ENCODE results near the gene C1QTNF7.

C1QTNF7 gene

GRCh38 chr4:15488658-15489470 is 61.0 kb downstream of the C1QTNF7 start:
- no peak for TF ChIP-seq CSRNP3 (CRISPR knock-in tag; IDR thresholded peaks at IDR 0.05)
- no peak for TF ChIP-seq ZNF565 (CRISPR knock-in tag; conservative IDR thresholded peaks at IDR 0.05; ENCODE audit: low read depth)
- TF ChIP-seq POU6F1 (CRISPR knock-in tag; IDR thresholded peaks at IDR 0.05; ENCODE audit: borderline replicate concordance, low read depth): no peak
- no peak for TF ChIP-seq PATZ1 (CRISPR knock-in tag; IDR thresholded peaks at IDR 0.05; ENCODE audit: borderline replicate concordance)
- no peak for TF ChIP-seq ARNTL (CRISPR knock-in tag; IDR thresholded peaks at IDR 0.05; ENCODE audit: borderline replicate concordance, low read depth)
- no peak for ATAC-seq

DNA sequence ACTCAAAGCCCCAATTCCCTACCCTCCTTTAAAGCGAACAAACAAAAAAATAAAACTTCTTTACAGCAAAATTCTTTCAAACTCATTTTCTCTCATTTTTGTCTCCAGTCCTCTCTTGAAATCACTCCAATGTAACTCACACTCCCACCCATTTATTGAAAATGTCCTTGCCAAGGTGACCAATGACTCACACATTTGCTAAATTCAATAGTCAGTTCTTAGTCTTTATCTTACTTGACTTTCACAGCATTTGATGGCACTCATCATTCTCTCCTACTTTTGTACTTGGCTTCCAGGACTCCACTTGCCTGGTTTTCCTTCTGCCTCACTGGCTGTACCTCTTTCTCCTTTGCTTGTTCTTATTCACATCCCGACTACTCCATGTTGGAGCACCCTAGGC is 61.7 kb downstream of the C1QTNF7 start:
- TF ChIP-seq PPARA (CRISPR knock-in tag; IDR thresholded peaks at IDR 0.05; ENCODE audit: borderline replicate concordance) (no peak), ZNF70 (CRISPR knock-in tag; IDR thresholded peaks at IDR 0.05) (no peak), POU6F1 (CRISPR knock-in tag; IDR thresholded peaks at IDR 0.05; ENCODE audit: borderline replicate concordance, low read depth) (no peak), SNAI2 (CRISPR knock-in tag; IDR thresholded peaks at IDR 0.05) (no peak), ZNF8 (CRISPR knock-in tag; IDR thresholded peaks at IDR 0.05) (no peak), BACH2 (CRISPR knock-in tag; IDR thresholded peaks at IDR 0.05; ENCODE audit: borderline replicate concordance) (no peak), CSRNP3 (CRISPR knock-in tag; IDR thresholded peaks at IDR 0.05) (no peak), TSHZ2 (CRISPR knock-in tag; IDR thresholded peaks at IDR 0.05) (no peak), ARNTL (CRISPR knock-in tag; IDR thresholded peaks at IDR 0.05; ENCODE audit: borderline replicate concordance, low read depth) (no peak), CSDC2 (CRISPR knock-in tag; IDR thresholded peaks at IDR 0.05) (no peak), OSR1 (CRISPR knock-in tag; IDR thresholded peaks at IDR 0.05) (no peak), ZC3H10 (CRISPR knock-in tag; IDR thresholded peaks at IDR 0.05) (no peak), GLIS3 (CRISPR knock-in tag; IDR thresholded peaks at IDR 0.05) (no peak), TOX (CRISPR knock-in tag; IDR thresholded peaks at IDR 0.05; ENCODE audit: borderline replicate concordance) (no peak), ESRRG (CRISPR knock-in tag; IDR thresholded peaks at IDR 0.05) (no peak), ZFP3 (CRISPR knock-in tag; IDR thresholded peaks at IDR 0.05) (no peak), RARB (CRISPR knock-in tag; IDR thresholded peaks at IDR 0.05) (no peak), ZNF565 (CRISPR knock-in tag; conservative IDR thresholded peaks at IDR 0.05; ENCODE audit: low read depth) (no peak)
- ATAC-seq: no peak

Data from SK-N-SH treated with all-trans-retinoic acid at 6 μM for 48 hours (cell line).